Daoy (cell line): ENCODE data around the gene CABLES2. TPM values are rescaled to one million over a fixed set of nuclear protein-coding genes. Genes with fewer than 3 reads are reported as not detected.

Experiments used
- DNase-seq: peaks from one replicate; pipeline ENCODE4 v3.0.0-alpha.2; 2015; ENCODE audit warnings: low read depth
- total RNA-seq: library from RNA; depleted of rRNA; stranded (reverse); fragments of >200 nt; shearing (Covaris generic); gene quantifications from 2 replicates; pipeline ENCODE4 v1.2.3, GENCODE V29; 2014; rRNA removed

Gene CABLES2
- 2.0 and 3.8 TPM in 2 replicates for total RNA-seq

DNA sequence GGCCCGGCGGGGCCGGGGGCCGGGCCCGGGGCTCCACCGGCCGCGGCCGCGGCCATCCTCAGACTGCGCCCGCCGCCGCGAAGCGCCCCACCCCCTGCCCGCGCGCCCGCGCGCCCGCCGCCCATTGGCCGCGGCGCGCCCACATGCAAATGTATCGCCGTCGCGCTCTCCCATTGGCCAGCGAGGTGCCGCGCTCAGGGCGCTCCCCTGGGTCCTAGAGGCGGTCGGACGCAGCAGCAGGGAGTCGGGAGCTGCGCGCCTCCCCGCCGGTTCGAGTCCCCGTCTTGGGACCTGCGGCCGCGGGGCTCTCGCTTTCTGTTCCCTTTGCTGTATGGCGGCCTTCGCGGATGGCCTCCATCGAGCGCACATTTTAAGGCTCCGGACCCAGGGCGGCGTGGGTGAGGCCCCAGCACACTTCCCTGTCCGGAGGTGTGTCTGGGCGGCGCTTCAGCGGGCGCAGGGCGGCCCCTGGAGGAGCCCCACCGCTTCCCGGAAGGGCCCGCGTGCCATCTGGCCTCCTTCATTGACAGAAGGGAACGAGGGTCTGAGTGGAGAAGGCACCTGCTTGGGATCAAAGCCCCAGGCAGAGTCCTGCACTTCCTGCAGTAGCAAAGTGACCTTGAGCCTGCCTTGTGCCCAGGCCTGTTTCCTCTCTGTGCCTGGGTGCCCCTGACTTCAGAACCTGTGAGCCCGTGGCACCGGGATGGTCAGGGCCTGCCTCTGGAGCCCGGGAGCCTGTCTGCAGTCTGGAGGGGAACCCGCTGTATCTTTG, at the start of gene CABLES2:
CABLES2 (minus strand) TSS at position 65 of the 772 bp plus-strand sequence; CDS start at position 56, 9 bp downstream.
- peak; percentile 96 for DNase-seq

- DNase-seq, result no peak
Measured at GRCh38 chr20:62455929-62456328, 48.8 kb upstream of the CABLES2 start.

- DNase-seq, result no peak
Measured at GRCh38 chr20:62454904-62455636, 48.0 kb upstream of the CABLES2 start.

DNA sequence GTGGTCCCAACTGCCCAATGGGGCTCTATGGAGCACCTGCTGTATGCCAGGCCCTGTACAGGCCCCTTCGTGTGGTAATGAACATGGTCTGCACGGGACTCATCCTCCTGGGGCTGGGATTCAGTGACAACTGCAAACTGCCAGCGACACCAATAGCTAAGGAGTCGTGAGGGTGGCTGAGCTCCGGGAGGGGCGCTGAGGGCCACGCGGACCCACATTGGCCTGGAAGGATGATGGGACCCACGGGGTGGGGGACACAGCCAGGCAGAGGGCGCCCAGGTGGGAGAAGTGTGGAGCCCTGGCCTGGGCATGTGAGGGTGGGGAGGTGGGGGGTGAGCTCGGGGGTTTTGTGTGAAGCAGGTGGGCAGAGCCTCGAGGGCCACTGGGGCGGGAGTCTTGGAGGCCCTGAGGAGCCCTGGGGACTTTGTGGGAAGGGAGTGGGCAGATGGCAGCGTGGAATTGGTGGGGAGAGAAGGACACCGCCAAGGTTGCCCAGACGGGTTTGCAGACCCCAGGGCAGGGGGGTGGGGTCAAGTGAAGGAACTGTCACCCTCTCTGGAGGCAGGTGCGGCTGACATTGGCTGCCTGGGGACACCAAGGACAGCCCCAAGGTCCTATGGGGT, 46.2 kb upstream of the CABLES2 start:
- DNase-seq, result no peak

DNA sequence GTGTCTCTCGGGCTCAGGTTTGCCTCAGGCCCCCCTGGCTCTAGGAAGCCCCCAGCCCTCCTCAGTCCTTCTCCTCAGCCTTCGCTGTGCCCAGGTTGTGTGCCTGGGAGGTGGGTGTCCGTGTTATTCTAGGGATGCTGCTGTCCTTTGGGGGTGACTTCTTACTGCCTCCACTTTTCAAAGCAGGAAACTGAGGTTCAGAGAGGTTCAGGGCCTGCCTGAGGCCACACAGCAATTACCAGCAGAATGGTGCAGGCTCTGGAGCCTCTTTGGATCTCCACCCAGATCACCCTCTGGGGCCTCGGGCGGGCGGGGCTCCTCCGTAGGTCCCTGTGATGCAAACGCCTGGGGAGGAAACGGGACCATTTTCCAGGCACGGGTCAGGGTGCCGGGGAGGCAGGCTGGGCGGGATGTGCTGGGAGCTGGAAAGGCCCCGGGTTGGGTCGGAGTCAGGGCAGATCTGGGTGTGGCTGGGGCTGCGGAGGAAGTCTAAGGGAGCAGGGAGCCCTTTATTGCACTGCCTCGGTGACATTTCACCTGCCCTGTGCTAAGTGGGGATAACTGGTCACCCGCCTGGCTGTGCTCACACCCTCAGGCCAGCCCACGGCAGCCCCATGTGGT, 45.5 kb upstream of the CABLES2 start:
- DNase-seq, result no peak

DNA sequence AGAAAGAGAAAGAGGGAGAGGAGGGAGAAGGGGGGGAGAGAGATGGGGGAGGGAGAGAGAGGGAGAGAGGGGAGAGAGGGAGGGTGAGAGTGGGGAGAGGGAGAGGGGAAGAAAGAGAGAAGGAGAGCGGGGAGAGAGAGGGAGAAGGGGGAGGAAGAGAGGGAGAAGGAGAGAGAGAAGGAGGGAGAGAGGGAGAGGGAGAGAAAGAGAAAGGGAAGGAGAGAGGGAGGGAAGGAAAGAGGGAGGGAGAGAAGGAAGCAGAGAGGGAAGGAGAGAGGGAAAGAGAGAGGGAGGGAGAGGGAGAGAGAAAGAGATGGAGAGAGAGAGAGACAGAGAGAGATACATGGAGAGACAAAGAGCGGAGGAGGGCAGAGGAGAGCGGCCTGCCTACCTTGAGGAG, 44.9 kb upstream of the CABLES2 start:
- no peak for DNase-seq

DNA sequence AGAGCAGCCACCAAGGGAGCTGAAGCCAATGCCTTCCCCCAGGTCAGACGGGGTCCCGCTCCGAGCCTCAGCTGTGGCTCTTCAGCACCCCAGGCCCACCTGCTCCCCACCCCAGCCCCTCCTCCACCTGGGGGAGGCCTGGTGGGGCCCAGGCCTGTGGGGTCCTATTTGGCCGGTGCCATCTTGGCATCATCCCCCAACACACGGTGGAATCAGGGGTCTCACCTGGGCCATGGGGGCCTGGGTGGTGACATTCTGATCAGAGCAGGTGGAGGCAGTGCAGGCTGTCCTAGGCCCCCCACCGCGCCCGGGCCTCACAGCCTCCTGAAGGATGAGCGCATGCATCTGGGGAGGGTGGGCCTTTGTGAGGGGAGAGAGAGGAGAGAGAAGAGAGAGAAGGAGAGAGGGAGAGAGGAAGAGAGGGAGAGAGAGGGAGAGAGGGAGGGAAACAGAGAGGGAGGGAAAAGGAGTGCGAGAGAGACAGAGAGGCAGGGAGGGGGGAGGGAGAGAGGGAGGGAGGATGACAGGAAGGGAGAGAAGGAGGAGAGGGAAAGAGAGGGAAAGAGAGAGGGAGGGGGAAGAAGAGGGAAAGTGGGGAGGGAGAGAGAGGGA, 44.2 kb upstream of the CABLES2 start:
- no peak for DNase-seq

GRCh38 chr20:62449951-62450691, 43.0 kb upstream of the CABLES2 start:
- no peak for DNase-seq

- DNase-seq, result no peak
Measured at GRCh38 chr20:62448788-62449187, 41.7 kb upstream of the CABLES2 start.

DNA sequence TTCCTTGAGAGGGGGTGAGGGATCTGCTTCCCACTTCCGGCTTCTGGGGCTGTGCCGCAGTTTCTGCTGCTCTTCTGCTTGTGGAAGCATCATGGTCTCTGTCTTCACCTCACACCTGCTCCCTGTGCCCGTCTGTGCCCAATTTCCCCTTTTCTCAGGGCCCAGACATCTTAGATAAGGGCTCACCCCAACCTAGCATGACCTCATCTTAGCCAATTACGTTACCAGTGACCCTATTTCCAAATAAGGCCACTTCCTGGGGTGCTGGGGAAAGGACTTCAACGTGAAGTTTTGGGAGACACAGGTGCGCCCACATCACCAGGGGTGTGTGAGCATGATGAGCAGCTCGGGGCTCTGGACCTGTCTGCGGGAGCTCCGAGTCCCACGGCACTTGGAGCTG, 41.0 kb upstream of the CABLES2 start:
- DNase-seq, result no peak

DNA sequence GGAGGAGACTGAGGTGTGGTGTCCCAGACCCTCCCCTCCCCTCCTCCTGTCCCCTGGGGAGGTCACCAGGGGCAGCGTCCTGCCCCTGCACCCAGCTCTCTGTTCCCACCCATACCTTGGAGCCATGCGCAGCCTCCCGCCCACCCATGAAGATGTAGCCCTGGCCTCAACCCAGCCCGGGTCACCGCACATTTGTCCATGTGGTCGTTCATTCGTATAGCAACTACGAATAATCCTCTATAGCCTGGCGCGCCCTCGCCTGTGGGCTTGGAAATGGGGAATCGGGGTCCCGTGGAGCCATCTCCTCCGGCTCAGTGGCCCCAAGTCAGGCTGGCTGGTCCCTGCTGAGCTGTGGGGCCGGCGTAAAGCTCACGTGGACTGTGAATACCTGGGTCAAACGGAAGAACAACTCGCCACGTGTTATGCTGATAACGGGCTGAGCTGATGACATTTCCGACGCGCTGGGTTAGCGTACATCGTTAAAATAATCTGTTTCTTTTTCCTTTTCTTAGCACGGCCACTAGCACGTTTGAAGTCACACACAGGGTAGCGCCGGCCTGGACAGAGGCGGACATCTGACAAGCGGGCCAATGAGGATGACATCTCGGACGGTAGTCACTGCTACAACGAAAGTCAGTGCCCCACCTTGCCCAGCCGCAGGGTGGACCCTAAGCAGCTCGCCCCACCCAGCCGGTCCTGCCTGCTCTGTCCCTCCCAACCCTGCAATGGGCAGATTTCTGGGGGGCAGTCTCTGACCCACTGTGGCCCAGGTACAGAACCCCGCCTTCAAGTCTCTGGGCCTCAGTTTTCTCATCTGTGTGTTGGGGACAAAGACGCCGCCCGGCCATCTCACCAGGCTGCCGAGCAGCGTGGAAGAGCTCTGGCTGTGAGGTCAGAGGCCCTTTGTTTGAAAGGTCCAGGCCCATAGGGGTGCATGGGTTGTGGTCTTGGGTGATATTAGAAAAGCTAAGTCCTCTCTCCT, 40.1 kb upstream of the CABLES2 start:
- no peak for DNase-seq

GRCh38 chr20:62446481-62446880, 39.4 kb upstream of the CABLES2 start:
- DNase-seq, result no peak

DNA sequence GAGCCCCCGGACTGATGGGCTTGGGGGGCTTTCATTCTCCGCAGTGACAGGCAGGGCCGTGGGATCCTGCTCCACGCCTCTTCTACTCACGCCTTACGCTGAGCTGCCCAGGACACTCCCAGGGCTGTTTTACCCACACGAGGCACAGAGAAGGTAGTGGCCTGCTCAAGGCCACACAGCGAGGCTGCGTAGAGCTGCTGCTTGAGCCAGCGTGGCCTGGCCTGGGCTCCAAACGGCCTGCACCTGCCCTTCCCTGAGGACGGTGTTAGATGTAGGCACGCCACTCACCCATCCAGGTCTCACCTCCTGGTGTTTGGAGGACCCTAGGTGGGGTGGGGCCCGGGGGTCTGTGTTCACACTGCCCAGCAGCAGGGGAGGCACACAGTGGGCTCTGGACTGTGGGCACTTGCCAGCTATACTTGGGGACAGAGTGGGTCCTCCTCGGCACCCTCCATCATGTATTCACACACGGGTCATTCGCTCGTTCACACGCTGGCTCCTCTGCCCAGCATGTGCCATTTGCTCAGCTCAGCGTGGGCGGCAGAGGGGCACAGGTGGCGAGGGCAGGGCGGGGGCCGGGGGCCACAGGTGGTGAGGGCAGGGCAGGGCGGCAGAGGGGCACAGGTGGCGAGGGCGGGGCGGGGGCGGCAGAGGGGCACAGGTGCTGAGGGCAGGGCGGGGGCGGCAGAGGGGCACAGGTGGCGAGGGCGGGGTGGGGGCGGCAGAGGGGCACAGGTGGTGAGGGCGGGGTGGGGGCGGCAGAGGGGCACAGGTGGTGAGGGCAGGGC, 38.7 kb upstream of the CABLES2 start:
- no peak for DNase-seq

DNA sequence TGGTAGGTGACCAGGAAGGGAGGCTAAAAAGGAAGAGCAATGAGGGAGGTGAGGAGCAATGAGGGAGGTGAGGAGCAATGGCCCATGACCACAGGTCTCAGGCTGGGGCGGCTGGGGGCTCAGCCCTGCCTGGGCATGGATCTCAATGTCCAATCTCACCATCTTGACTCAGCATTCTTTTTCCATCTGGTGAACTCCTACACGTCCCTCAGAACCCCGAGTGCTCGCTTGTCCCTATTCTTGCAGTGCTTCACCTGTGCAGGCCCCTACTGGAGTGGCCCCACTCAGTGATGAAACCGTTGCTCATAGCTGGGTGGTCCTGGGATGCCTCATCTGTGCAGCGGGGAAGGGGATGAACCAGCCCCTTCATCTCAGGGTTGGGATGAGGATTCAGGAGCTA, 37.2 kb upstream of the CABLES2 start:
- DNase-seq, result no peak

- no peak for DNase-seq
Measured at GRCh38 chr20:62441987-62442539, 35.0 kb upstream of the CABLES2 start.

- DNase-seq, result no peak
Measured at GRCh38 chr20:62439218-62439617, 32.1 kb upstream of the CABLES2 start.

DNA sequence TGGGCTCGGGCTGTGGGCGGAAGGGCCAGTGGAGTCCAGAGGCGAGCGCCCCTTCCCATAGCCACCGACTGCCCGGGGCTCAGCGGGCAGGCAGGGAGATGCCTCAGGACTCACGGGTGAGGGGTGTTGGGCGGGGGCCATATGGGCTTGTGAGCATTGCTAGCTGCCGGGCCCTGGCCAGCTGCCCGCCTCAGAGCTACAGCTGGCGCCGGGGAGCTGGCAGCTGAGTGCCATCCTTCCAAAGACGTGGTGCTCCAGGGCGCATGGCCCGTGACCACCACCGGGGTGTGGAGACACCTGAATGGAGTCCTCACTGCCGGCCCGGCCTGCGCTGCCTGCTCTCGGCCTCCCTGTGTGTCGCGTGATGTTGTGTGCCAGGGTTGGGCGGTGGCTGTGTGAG, 30.8 kb upstream of the CABLES2 start:
- DNase-seq, result no peak

DNA sequence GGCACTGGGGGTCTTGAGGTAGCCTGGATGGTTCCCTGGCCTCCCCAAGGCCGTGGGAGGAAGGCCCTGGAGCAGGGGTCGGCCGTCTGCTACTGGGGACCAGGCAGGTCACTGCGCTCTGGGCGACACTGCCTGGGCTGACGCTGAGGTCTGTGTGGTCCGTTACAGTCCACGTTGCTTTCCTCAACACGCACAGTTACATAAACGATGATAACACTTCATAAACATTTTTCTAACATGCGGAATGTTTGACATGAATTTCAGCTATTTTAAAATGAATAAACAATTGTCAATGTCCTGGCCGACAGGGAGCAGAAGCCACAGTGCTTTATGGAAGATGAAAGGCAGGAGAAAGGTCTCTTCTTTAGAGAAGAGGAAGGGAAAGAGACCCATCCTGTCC, 30.4 kb upstream of the CABLES2 start:
- DNase-seq, result no peak

DNA sequence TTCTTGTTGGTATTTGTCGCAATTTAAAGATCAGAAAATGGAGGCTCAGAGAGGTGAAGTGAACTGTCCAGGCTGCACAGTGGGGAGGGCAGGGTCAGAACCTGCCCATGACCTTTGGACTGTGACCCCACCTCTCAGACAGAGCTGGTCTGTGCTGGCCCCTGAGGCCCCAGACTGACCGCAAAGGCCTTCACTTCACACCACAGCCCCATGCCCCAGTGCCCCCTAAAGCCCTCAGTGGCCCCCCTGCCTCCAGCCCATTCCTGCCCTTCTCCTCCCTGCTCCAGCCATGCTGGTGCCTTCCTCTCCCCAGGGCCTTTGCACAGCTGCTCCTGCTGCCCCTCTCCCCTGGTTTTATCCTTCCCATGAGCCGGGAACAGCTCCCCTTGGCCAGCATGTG, 29.6 kb upstream of the CABLES2 start:
- DNase-seq, result no peak
